Measurements from ENCODE around the gene ZBTB7B.

The ZBTB7B gene

DNA sequence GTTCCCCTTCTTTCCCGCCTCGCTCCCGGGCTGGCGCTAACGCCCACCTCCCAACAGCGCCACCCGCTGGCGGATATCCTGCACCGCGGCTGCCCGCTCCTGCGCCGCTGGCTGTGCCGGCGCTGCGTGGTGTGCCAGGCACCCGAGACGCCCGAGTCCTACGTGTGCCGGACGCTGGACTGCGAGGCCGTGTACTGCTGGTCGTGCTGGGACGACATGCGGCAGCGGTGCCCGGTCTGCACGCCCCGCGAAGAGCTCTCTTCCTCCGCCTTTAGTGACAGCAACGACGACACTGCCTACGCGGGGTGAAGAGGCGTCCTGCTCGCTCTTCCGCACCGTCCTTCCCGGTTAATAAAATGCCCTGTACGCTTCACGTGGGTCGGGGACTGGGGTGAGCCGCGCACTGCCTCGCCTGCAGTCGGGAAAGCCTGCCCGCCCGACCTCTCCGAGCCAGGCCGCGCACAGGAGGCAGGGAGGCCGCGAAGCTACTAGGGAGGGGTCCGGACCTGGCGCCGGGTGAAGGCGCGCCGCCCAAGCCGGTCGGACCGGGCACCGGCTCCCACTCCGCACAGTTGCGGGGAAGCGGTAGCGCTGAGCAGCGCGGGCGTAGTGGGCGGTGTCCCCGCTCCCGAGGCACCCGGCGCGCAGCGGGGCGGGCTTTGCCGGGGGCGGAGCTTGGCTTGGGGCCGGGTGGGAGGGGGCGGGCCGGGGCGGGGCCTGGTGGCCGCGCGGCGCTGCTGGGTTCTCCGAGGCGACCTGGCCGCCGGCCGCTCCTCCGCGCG lies 48.1 kb downstream of the ZBTB7B start, which contains the start of gene ADAM15:
TSS of gene ADAM15 (plus strand) at position 757 of the 782 bp plus-strand sequence. CDS start 71 bp downstream, outside the sequence.
- TF ChIP-seq, protein P1, sequence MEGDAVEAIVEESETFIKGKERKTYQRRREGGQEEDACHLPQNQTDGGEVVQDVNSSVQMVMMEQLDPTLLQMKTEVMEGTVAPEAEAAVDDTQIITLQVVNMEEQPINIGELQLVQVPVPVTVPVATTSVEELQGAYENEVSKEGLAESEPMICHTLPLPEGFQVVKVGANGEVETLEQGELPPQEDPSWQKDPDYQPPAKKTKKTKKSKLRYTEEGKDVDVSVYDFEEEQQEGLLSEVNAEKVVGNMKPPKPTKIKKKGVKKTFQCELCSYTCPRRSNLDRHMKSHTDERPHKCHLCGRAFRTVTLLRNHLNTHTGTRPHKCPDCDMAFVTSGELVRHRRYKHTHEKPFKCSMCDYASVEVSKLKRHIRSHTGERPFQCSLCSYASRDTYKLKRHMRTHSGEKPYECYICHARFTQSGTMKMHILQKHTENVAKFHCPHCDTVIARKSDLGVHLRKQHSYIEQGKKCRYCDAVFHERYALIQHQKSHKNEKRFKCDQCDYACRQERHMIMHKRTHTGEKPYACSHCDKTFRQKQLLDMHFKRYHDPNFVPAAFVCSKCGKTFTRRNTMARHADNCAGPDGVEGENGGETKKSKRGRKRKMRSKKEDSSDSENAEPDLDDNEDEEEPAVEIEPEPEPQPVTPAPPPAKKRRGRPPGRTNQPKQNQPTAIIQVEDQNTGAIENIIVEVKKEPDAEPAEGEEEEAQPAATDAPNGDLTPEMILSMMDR (IDR thresholded peaks at IDR 0.05) = peak; percentile 92

GRCh38 chr1:155051342-155051776 lies 48.8 kb downstream of the ZBTB7B start:
- TF ChIP-seq, protein P1 (IDR thresholded peaks at IDR 0.05) = no peak
- Histone ChIP-seq H3K27ac (peak overlapping the region; percentile 68 to 91), H3K4me3 (peak overlapping the region; percentile 79)
- DNase-seq (ENCODE audit: low spot score) = no peak

More for the DNA sequence above, 48.1 kb downstream of the ZBTB7B start, which contains the start of gene ADAM15:
- Histone ChIP-seq H3K4me3 (peak within 1 kb of the TSS; percentile 79), H3K27ac (peak within 1 kb of the TSS; percentile 68 to 91)
- peak; percentile 90 for DNase-seq (ENCODE audit: low spot score)

GRCh38 chr1:155051777-155052398 lies 49.3 kb downstream of the ZBTB7B start:
- TF ChIP-seq, protein P1 (IDR thresholded peaks at IDR 0.05) = no peak
- no peak for DNase-seq (ENCODE audit: low spot score)

DNA sequence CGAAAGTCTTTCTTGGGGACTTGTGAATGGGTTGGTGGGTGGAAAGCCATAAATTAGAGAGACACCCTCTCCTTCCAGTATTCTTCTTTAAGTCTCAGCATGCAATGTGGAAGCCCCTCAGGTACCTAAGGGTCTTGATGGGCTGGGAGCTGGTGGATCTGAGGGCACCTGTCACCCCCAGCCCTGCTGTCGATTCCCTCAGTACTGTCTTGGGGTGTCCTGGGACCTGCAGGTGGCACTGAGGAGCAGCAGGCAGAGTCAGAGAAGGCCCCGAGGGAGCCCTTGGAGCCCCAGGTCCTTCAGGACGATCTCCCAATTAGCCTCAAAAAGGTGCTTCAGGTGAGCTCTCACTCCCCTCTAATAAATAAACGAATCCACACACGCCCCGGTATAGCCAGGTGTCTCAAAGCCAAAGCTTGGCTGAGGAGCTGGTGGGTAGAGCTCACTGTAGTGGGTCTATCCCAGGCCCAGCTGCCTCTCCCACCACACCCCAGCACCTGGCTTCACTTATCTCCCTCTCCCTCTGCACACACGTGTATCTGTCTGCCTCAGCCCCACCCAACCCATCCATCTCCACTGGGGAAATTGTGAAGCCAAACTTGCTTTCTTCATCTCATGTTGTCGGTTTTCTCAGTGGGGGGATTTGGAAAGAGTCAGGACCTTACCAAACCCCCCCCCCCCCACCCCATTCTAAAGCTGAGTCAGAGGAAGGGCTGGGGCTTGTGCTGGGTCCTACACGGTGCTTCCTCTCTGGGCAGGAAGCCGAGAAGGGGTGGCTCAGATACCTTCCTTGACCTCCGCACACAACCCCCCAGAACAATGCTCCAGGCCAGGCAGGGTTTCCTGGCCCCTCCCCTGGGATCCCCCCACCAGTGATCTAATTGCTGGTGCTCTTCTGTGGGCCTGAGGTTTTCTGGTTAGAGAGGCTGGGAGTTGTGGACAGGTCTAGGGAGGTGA lies 50.1 kb downstream of the ZBTB7B start:
- DNase-seq (ENCODE audit: low spot score) = no peak
- Histone ChIP-seq H3K4me3 (peak overlapping the region; percentile 79), H3K27ac (peak overlapping the region; percentile 68 to 91)
- TF ChIP-seq, protein P1 (IDR thresholded peaks at IDR 0.05) = no peak

More at GRCh38 chr1:155051777-155052398, 49.3 kb downstream of the ZBTB7B start:
- Histone ChIP-seq H3K4me3 (peak overlapping the region; percentile 79), H3K27ac (peak overlapping the region; percentile 68 to 91)

DNA sequence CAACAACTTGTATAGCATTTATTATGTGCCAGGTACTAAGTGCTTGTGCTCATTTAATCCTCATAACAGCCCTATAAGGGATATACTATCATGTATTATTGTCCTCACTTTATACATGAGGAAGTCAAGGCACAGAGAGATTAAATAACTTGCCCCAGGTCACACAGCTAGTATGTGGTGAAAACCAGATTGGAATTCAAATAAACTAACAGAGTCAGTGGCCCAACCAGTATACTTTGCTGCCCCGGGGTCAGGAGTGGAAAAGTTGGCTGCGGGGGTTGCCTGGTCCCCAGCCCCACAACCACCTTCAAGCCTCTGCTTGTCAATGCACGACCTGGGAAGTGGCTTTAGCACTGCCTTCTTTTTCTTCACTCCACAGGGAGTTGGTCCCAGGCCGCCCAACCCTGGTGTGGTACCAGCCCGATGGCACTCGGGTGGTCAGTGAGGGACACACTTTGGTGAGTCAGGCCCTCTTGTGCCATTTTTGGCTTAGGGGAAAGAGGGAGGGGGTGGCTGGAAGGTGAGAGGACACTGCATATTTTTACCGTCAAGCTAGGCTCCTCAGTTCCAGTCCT lies 51.0 kb downstream of the ZBTB7B start:
- TF ChIP-seq, protein P1 (IDR thresholded peaks at IDR 0.05) = no peak
- DNase-seq (ENCODE audit: low spot score) = no peak
- Histone ChIP-seq H3K4me3 (peak overlapping the region; percentile 79), H3K27ac (peak overlapping the region in 1 of 2 donors; percentile 0)

DNA sequence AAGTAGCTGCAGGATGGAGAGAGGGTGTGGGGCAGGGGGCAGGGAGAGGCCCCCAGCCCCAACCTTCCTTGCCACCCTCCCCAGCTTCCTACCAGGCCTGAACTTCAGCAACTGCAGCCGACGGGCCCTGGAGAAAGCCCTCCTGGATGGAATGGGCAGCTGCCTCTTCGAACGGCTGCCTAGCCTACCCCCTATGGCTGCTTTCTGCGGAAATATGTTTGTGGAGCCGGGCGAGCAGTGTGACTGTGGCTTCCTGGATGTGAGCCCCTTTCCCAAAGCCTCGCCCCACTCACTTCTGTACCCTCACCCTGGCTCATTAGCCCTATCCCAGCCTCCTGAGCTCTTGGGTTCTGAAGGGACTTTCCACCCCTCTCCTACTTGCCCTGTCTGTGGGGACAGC lies 54.5 kb downstream of the ZBTB7B start:
- Histone ChIP-seq H3K4me3 (no peak overlapping the region), H3K27ac (no peak overlapping the region)
- TF ChIP-seq, protein P1 (IDR thresholded peaks at IDR 0.05) = no peak
- no peak for DNase-seq (ENCODE audit: low spot score)

All from coronary artery (tissue), 2 donors.